MCF 10A (cell line): ENCODE measurements around the gene IQCF5. TPM values are rescaled to one million over a fixed set of nuclear protein-coding genes. Genes with fewer than 3 reads are reported as not detected.

Source experiments
- BruUV-seq: library from RNA; stranded (reverse); fragments of 400-500 nt; replicated peaks from 2 replicates; lab custom pipeline; 2021; lab: Mats Ljungman, UMichigan
- CTCF ChIA-PET: fragments of 300-600 bp; sonication (Branson Sonifier 250); formaldehyde crosslinking; extraction: SDS; loops from one replicate; lab custom pipeline; 2021; ENCODE audit warnings: antibody characterized with exemption, inconsistent platforms; lab: Yijun Ruan, JAX
- POLR2A ChIA-PET: fragments of 300-600, 350-650 bp; sonication (Branson Sonifier 250); formaldehyde crosslinking; extraction: SDS; loops from one replicate; lab custom pipeline; 2020; ENCODE audit warnings: antibody characterized with exemption, inconsistent platforms; lab: Yijun Ruan, JAX
- DNase-seq: peaks from one replicate; pipeline ENCODE4 v3.0.0-alpha.2; 2018; ENCODE audit not compliant: unreplicated experiment
- H3K27ac Mint-ChIP-seq: one replicate; pipeline ENCODE4 v1.8.0; 2022; ENCODE audit warnings: mild to moderate bottlenecking, low read depth, mixed read lengths; ENCODE audit not compliant: unreplicated experiment
- H3K27me3 Mint-ChIP-seq: one replicate; pipeline ENCODE4 v1.8.0; 2022; ENCODE audit warnings: mixed read lengths; ENCODE audit not compliant: insufficient read depth, unreplicated experiment
- H3K36me3 Mint-ChIP-seq: one replicate; pipeline ENCODE4 v1.8.0; 2022; ENCODE audit warnings: mild to moderate bottlenecking, moderate library complexity, mixed read lengths; ENCODE audit not compliant: insufficient read depth, unreplicated experiment
- H3K4me1 Mint-ChIP-seq: one replicate; pipeline ENCODE4 v1.8.0; 2022; ENCODE audit warnings: mixed read lengths; ENCODE audit not compliant: insufficient read depth, unreplicated experiment
- H3K4me3 Mint-ChIP-seq: one replicate; pipeline ENCODE4 v1.8.0; 2022; ENCODE audit warnings: mild to moderate bottlenecking, moderate library complexity, mixed read lengths; ENCODE audit not compliant: unreplicated experiment
- H3K9me3 Mint-ChIP-seq: one replicate; pipeline ENCODE4 v1.8.0; 2022; ENCODE audit warnings: mixed read lengths; ENCODE audit not compliant: unreplicated experiment
- intact Hi-C: fragments of 100-400 bp; cut with micrococcal nuclease; formaldehyde crosslinking; loops from 2 replicates; pipeline ENCODE4 v1.14.1; 2022
- total RNA-seq: library from RNA; stranded (reverse); gene quantifications from 2 replicates; pipeline ENCODE4 v1.2.3, GENCODE V29; 2022
- TF ChIP-seq, protein P1 (sequence below): fragments of 200-600 bp; IDR thresholded peaks from one replicate; pipeline ENCODE4 v1.8.0; 2022; ENCODE audit warnings: antibody characterized with exemption, mild to moderate bottlenecking; ENCODE audit not compliant: unreplicated experiment

The IQCF5 gene
- total RNA-seq, 1 experiment from 2014 or later, result not detected

- intact Hi-C loops, result no loop called here
- POLR2A ChIA-PET, result no interaction called here
- no peak overlapping the region for H3K4me3 Mint-ChIP-seq
- CTCF ChIA-PET, result interaction anchor here (0.6 kb wide), 1 partner anchor 49 kb away, joined by 3 read pairs; no protein-coding TSS in a partner anchor
- no peak for DNase-seq
- H3K27me3 Mint-ChIP-seq, result peaks cover 74% of the 10 kb centered on the region
- no peaks in the 10 kb centered on the region for H3K4me1 Mint-ChIP-seq
- no peaks in the 10 kb centered on the region for H3K9me3 Mint-ChIP-seq
- no TSS peak for BruUV-seq
- H3K36me3 Mint-ChIP-seq, result peaks cover 4% of the 10 kb centered on the region
- H3K27ac Mint-ChIP-seq, result no peak overlapping the region
- TF ChIP-seq, protein P1, sequence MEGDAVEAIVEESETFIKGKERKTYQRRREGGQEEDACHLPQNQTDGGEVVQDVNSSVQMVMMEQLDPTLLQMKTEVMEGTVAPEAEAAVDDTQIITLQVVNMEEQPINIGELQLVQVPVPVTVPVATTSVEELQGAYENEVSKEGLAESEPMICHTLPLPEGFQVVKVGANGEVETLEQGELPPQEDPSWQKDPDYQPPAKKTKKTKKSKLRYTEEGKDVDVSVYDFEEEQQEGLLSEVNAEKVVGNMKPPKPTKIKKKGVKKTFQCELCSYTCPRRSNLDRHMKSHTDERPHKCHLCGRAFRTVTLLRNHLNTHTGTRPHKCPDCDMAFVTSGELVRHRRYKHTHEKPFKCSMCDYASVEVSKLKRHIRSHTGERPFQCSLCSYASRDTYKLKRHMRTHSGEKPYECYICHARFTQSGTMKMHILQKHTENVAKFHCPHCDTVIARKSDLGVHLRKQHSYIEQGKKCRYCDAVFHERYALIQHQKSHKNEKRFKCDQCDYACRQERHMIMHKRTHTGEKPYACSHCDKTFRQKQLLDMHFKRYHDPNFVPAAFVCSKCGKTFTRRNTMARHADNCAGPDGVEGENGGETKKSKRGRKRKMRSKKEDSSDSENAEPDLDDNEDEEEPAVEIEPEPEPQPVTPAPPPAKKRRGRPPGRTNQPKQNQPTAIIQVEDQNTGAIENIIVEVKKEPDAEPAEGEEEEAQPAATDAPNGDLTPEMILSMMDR, result no peak
These were observed 30.3 kb downstream of the IQCF5 start for GRCh38 chr3:51845129-51845528.

- CTCF ChIA-PET, result interaction anchor here (0.6 to 0.8 kb wide), 2 partner anchors 24 to 239 kb away, joined by 3 read pairs; no protein-coding TSS in a partner anchor
These were observed 38.8 kb downstream of the IQCF5 start for GRCh38 chr3:51836606-51837005.

DNA sequence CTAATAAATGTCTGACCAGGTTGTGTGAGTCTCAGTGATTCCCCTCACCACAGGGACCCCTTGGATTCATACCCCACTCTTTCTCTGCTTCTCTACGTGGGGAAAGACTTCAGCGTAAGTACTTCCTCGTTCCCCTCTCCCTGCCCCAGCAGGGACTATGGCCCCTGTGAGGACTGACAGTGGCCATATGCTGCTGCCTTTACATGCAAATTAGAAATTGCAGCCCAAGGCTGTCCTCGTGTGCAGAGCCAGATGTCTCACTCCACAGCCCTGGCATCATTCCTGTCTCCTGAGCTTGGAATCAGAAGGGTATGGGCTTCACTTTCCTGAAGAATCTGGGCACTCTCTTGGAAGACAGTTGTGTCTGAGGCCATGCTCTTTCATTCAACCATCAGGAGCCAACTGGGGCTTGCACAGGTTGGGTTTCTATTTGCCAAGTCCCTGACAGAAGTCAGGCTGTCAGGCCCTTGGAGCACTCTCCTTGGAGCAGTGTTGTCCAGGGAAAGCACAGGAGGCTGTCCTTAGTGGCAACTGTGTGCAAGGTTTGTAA lies 44.5 kb downstream of the IQCF5 start:
- CTCF ChIA-PET, result no interaction called here
- Mint-ChIP-seq H3K9me3 (peaks cover 21% of the 10 kb centered on the region), H3K4me1 (no peaks in the 10 kb centered on the region), H3K27ac (no peak overlapping the region), H3K27me3 (peaks cover 54% of the 10 kb centered on the region), H3K4me3 (no peak overlapping the region), H3K36me3 (no peaks in the 10 kb centered on the region)
- no peak for DNase-seq
- BruUV-seq, result no TSS peak
- POLR2A ChIA-PET, result no interaction called here
- TF ChIP-seq, protein P1, result no peak
- intact Hi-C loops, result no loop called here

More at GRCh38 chr3:51836606-51837005, 38.8 kb downstream of the IQCF5 start:
- H3K36me3 Mint-ChIP-seq, result no peaks in the 10 kb centered on the region
- H3K4me1 Mint-ChIP-seq, result no peaks in the 10 kb centered on the region
- POLR2A ChIA-PET, result no interaction called here
- H3K9me3 Mint-ChIP-seq, result peaks cover 13% of the 10 kb centered on the region
- intact Hi-C loops, result no loop called here
- no peak overlapping the region for H3K27ac Mint-ChIP-seq
- no peak for DNase-seq
- H3K27me3 Mint-ChIP-seq, result peaks cover 71% of the 10 kb centered on the region
- BruUV-seq, result no TSS peak
- no peak overlapping the region for H3K4me3 Mint-ChIP-seq
- TF ChIP-seq, protein P1, result no peak

GRCh38 chr3:51830345-51830744 lies 45.1 kb downstream of the IQCF5 start:
- Mint-ChIP-seq H3K27me3 (peaks cover 54% of the 10 kb centered on the region), H3K4me3 (no peak overlapping the region), H3K4me1 (no peaks in the 10 kb centered on the region), H3K27ac (no peak overlapping the region), H3K9me3 (peaks cover 21% of the 10 kb centered on the region), H3K36me3 (no peaks in the 10 kb centered on the region)
- intact Hi-C loops, result no loop called here
- BruUV-seq, result no TSS peak
- no peak for DNase-seq
- CTCF ChIA-PET, result no interaction called here
- POLR2A ChIA-PET, result no interaction called here
- TF ChIP-seq, protein P1, result no peak
